Measurements from ENCODE around the gene APP.
A peak's percentile ranks its signal among the peaks of the same experiment; 100 is the strongest.

APP gene

DNA sequence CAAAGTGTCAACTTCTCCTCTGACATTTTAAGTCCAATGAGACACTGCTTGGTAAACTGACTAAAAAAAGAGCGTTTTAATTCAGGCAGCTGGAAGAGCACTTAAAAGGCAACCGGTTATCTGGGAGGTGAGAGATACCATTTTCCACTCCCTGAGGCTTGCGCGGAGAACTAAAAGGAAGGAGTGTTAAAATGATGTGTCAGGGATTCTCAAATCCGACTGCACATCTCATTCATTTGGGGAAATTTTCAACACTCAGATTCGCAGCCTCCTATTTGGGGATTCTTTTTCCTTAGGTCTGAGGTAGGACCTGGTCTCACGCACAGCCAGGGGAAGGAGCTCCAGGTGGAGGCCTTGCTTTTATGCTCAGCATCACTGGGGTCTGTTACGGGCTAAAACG, 281.9 kb downstream of the APP start:
- H3K4me2 ChIP-seq (ENCODE audit: low read length) = no peak overlapping the region
- no peak for TF ChIP-seq EZH2phosphoT487 (IDR thresholded peaks at IDR 0.05; ENCODE audit: low read depth)
- TF ChIP-seq, protein P1, sequence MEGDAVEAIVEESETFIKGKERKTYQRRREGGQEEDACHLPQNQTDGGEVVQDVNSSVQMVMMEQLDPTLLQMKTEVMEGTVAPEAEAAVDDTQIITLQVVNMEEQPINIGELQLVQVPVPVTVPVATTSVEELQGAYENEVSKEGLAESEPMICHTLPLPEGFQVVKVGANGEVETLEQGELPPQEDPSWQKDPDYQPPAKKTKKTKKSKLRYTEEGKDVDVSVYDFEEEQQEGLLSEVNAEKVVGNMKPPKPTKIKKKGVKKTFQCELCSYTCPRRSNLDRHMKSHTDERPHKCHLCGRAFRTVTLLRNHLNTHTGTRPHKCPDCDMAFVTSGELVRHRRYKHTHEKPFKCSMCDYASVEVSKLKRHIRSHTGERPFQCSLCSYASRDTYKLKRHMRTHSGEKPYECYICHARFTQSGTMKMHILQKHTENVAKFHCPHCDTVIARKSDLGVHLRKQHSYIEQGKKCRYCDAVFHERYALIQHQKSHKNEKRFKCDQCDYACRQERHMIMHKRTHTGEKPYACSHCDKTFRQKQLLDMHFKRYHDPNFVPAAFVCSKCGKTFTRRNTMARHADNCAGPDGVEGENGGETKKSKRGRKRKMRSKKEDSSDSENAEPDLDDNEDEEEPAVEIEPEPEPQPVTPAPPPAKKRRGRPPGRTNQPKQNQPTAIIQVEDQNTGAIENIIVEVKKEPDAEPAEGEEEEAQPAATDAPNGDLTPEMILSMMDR (IDR thresholded peaks at IDR 0.05; ENCODE audit: low read depth, low read length) = no peak
- H3K36me3 ChIP-seq (replicated peaks; ENCODE audit: low read depth, low read length) = no peaks in the 10 kb centered on the region
- no peak overlapping the region for H3K27ac ChIP-seq (ENCODE audit: low read length)
- no peaks in the 10 kb centered on the region for H3K9me3 ChIP-seq (ENCODE audit: insufficient read depth, low read length)
- H3K27me3 ChIP-seq (ENCODE audit: low read depth, low read length) = no peaks in the 10 kb centered on the region
- H4K20me1 ChIP-seq (ENCODE audit: insufficient read depth, low read length) = no peaks in the 10 kb centered on the region
- H3K9ac ChIP-seq (ENCODE audit: low read length) = no peak overlapping the region
- H3K79me2 ChIP-seq (ENCODE audit: low read length) = no peaks in the 10 kb centered on the region
- H3K4me3 ChIP-seq (ENCODE audit: low read length) = no peak overlapping the region
- H2AFZ ChIP-seq (ENCODE audit: low read depth, low read length) = 0 out of 2 replicates have a peak overlapping the region, but pooled peaks have one; percentile 39
- H3K4me1 ChIP-seq (ENCODE audit: low read length) = peaks cover 5% of the 10 kb centered on the region

DNA sequence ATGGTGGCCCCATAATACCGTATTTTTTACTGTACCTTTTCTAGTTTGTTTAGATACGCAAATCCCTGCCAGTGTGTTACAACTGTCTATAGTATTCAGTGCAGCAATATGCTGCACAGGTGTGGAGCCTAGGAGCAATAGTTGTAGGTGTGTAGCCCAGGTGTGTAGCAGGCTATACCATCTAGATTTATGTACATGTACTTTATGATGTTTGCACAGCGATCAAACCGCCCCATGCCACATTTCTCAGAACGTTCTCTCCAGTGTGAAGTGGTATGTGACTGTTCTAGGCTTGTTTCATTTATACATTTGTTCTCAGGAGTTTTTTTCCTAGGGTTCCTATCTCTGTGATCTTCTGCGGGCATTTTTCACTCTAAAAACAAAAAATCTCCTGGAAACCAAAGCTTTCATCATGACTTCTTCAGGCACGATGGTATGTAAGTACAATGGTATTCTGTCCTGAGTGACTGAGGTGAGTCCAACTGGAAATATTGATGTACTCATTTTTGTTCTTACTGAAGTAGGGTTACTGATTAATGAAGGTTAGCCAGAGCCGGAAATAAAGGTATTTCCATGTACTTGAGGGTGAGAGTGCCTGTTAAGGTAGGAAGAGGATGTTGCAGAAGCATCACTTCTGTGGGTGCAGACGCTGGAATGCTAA, 282.8 kb downstream of the APP start:
- H3K9ac ChIP-seq (ENCODE audit: low read length) = no peak overlapping the region
- H2AFZ ChIP-seq (ENCODE audit: low read depth, low read length) = no peak overlapping the region
- H3K36me3 ChIP-seq (replicated peaks; ENCODE audit: low read depth, low read length) = no peaks in the 10 kb centered on the region
- H3K4me2 ChIP-seq (ENCODE audit: low read length) = no peak overlapping the region
- no peaks in the 10 kb centered on the region for H3K79me2 ChIP-seq (ENCODE audit: low read length)
- no peak overlapping the region for H3K4me3 ChIP-seq (ENCODE audit: low read length)
- TF ChIP-seq EZH2phosphoT487 (IDR thresholded peaks at IDR 0.05; ENCODE audit: low read depth) = no peak
- TF ChIP-seq, protein P1 (IDR thresholded peaks at IDR 0.05; ENCODE audit: low read depth, low read length) = no peak
- no peaks in the 10 kb centered on the region for H3K27me3 ChIP-seq (ENCODE audit: low read depth, low read length)
- H3K4me1 ChIP-seq (ENCODE audit: low read length) = peaks cover 5% of the 10 kb centered on the region
- no peaks in the 10 kb centered on the region for H3K9me3 ChIP-seq (ENCODE audit: insufficient read depth, low read length)
- H4K20me1 ChIP-seq (ENCODE audit: insufficient read depth, low read length) = no peaks in the 10 kb centered on the region
- H3K27ac ChIP-seq (ENCODE audit: low read length) = no peak overlapping the region

DNA sequence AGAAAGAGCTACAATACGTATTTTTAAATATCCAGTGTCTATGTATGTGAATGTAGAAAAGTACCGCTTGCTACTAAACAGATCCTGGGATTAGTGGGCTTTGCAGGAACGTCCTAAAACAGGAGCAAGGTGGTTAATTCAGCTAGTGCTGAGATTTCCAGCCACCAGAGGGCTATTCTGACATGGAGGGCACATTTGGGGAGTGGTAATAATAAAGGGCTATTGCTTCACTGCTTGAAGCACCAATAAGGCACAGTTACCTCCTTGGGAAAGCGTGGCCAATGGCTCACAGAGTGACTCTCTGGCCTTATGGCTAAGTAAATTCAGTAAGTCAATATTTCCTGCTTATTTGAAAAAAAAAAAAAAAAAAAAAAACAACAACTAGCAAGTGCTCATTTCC, 283.4 kb downstream of the APP start:
- Histone ChIP-seq H4K20me1 (ENCODE audit: insufficient read depth, low read length) (no peaks in the 10 kb centered on the region), H3K9ac (ENCODE audit: low read length) (no peak overlapping the region), H3K4me3 (ENCODE audit: low read length) (no peak overlapping the region), H3K79me2 (ENCODE audit: low read length) (no peaks in the 10 kb centered on the region), H3K4me1 (ENCODE audit: low read length) (peaks cover 5% of the 10 kb centered on the region), H2AFZ (ENCODE audit: low read depth, low read length) (no peak overlapping the region), H3K36me3 (replicated peaks; ENCODE audit: low read depth, low read length) (no peaks in the 10 kb centered on the region), H3K9me3 (ENCODE audit: insufficient read depth, low read length) (no peaks in the 10 kb centered on the region), H3K27me3 (ENCODE audit: low read depth, low read length) (no peaks in the 10 kb centered on the region), H3K4me2 (ENCODE audit: low read length) (no peak overlapping the region), H3K27ac (ENCODE audit: low read length) (no peak overlapping the region)
- TF ChIP-seq, protein P1 (IDR thresholded peaks at IDR 0.05; ENCODE audit: low read depth, low read length) = no peak
- TF ChIP-seq EZH2phosphoT487 (IDR thresholded peaks at IDR 0.05; ENCODE audit: low read depth) = no peak

DNA sequence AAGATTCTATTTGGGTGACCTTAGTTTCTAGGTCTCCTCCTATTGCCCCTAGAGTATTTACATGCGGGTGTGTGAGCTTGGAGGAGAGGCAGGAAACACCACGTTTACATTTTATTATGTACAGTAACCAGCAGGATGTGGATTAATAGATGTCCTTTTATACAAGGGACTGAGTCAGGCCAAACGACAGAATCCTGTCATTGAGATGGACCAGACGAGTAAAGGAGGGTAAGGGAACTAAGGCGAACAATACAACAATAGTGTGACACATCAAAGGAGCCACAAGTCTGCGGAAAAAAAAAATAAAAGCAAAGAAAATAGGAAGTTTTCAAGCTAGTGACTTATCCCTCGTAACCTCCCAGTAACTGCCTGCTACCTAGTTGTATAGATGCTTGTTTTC, 284.7 kb downstream of the APP start:
- Histone ChIP-seq H3K9me3 (ENCODE audit: insufficient read depth, low read length) (no peaks in the 10 kb centered on the region), H2AFZ (ENCODE audit: low read depth, low read length) (no peak overlapping the region), H3K4me3 (ENCODE audit: low read length) (no peak overlapping the region), H3K27ac (ENCODE audit: low read length) (no peak overlapping the region), H4K20me1 (ENCODE audit: insufficient read depth, low read length) (no peaks in the 10 kb centered on the region), H3K36me3 (replicated peaks; ENCODE audit: low read depth, low read length) (no peaks in the 10 kb centered on the region), H3K4me2 (ENCODE audit: low read length) (no peak overlapping the region), H3K27me3 (ENCODE audit: low read depth, low read length) (no peaks in the 10 kb centered on the region), H3K4me1 (ENCODE audit: low read length) (peaks cover 5% of the 10 kb centered on the region), H3K79me2 (ENCODE audit: low read length) (no peaks in the 10 kb centered on the region), H3K9ac (ENCODE audit: low read length) (no peak overlapping the region)
- no peak for TF ChIP-seq EZH2phosphoT487 (IDR thresholded peaks at IDR 0.05; ENCODE audit: low read depth)
- TF ChIP-seq, protein P1 (IDR thresholded peaks at IDR 0.05; ENCODE audit: low read depth, low read length) = no peak

Data from OCI-LY3 (cell line).